ENCODE results near the gene GRHL1. TPM values are rescaled to one million over a fixed set of nuclear protein-coding genes. Genes with fewer than 3 reads are reported as not detected.

The GRHL1 gene
- total and polyA plus RNA-seq, 2 of the 4 experiments (the other 2 are of a cell fraction): 0.18 to 0.21 TPM

GRCh38 chr2:10033251-10034006 lies 81.9 kb downstream of the GRHL1 start:
- ChIA-PET POLR2A (ENCODE audit: unreplicated experiment) (interaction anchor here (0.5 kb wide), 1 partner anchor 8 kb away, joined by 8 read pairs; no protein-coding TSS in a partner anchor), CTCF (no interaction called here)
- Histone ChIP-seq H2AK9ac (replicated peaks; ENCODE audit: low read depth, low read length, poor library complexity) (no peak overlapping the region), H3K36me3 (ENCODE audit: control insufficient read depth, insufficient read depth, low read length) (no peaks in the 10 kb centered on the region), H2BK5ac (ENCODE audit: low read depth, low read length, poor library complexity, severe bottlenecking) (no peak overlapping the region), H3K27ac (ENCODE audit: insufficient read depth, low read length) (no peak overlapping the region), H4K5ac (ENCODE audit: low read depth, low read length) (no peak overlapping the region), H3K18ac (ENCODE audit: low read depth, low read length) (no peak overlapping the region), H4K91ac (ENCODE audit: insufficient read depth, low read depth, low read length) (no peak overlapping the region), H2AFZ (replicated peaks; ENCODE audit: low read length, poor library complexity) (peak overlapping the region; percentile 49), H3K9me3 (ENCODE audit: control insufficient read depth, insufficient read depth, low read length) (no peaks in the 10 kb centered on the region), H2AK5ac (ENCODE audit: low read depth, low read length) (no peak overlapping the region), H2BK120ac (ENCODE audit: low read depth, low read length) (no peak overlapping the region), H3K4me1 (ENCODE audit: control insufficient read depth, insufficient read depth, low read length) (peaks cover 6% of the 10 kb centered on the region; the same call in 1 of the 2 replicates), H3K9me1 (ENCODE audit: insufficient read depth, low read length) (peaks cover 4% of the 10 kb centered on the region; the same call in 1 of the 2 replicates), H3K14ac (replicated peaks; ENCODE audit: low read depth, low read length) (no peak overlapping the region), H3K79me1 (ENCODE audit: low read depth in 1 of 2, low read length in 2 of 2) (no peaks in the 10 kb centered on the region), H3K23ac (ENCODE audit: low read depth, low read length) (no peak overlapping the region), H2BK15ac (ENCODE audit: low read depth, low read length) (no peak overlapping the region), H3K56ac (ENCODE audit: extremely low read depth, insufficient read depth, low read length) (no peak overlapping the region), H2BK20ac (ENCODE audit: low read depth, low read length) (no peak overlapping the region), H3K9ac (ENCODE audit: low read depth, low read length) (no peak overlapping the region), H4K20me1 (ENCODE audit: insufficient read depth, low read length) (no peaks in the 10 kb centered on the region), H3K4me2 (ENCODE audit: low read depth, low read length) (no peak overlapping the region), H3K4me3 (ENCODE audit: insufficient read depth, low read depth, low read length) (no peak overlapping the region), H3K27me3 (ENCODE audit: control insufficient read depth, insufficient read depth, low read length) (no peaks in the 10 kb centered on the region), H4K8ac (ENCODE audit: low read depth in 2 of 2, low read length in 2 of 2) (no peak overlapping the region), H3K4ac (ENCODE audit: low read depth, low read length) (no peak overlapping the region)
- intact Hi-C loops (cut with micrococcal nuclease): no loop called here
- ATAC-seq (ENCODE audit: low read depth) (no peak), DNase-seq (no peak)
- dilution Hi-C loops (cut with HindIII; ENCODE audit: low sequenced_read_pairs, unreplicated experiment): no loop called here
- no TSS peak for BruUV-seq (replicated peaks)
- WGBS, 2 experiments (ENCODE audit: extremely low coverage in 2 of 2, insufficient read length in 1 of 2): 77% methylated on average over 6 of the region's 14 CpGs; no CpG with 5 or more reads in 1 of the 2 experiments
- in situ Hi-C loops (cut with MboI; ENCODE audit: low sequenced_read_pairs): no loop called here
- TF ChIP-seq MAFK (IDR thresholded peaks at IDR 0.05; ENCODE audit: low read depth, low read length): no peak
- TF ChIP-seq MXI1 (IDR thresholded peaks at IDR 0.05; ENCODE audit: borderline replicate concordance, low read depth, low read length): no peak
- no peak for TF ChIP-seq POLR2A (IDR thresholded peaks at IDR 0.05; ENCODE audit: low read depth, low read length)
- TF ChIP-seq NFE2L2 (IDR thresholded peaks at IDR 0.05; ENCODE audit: low read depth, low read length): no peak

Measured in IMR-90 (cell line).